Right lobe of liver (tissue), 4 donors: ENCODE measurements around the gene CACNA2D1.

Experiments
- POLR2A ChIP-seq: fragments of 450-650 bp; IDR thresholded peaks from one replicate; pipeline ENCODE4 v1.6.1; 2017; ENCODE audit warnings: antibody characterized with exemption, mild to moderate bottlenecking
- TF ChIP-seq, protein P1 (sequence below), 4 donors: fragments of 200-600 bp in 3 of 4; fragments of 450-650 bp in 1 of 4; IDR thresholded peaks; one replicate each; pipeline versions ENCODE4 v1.5.1 to v1.8.0; 2016 to 2022; ENCODE audit warnings: antibody characterized with exemption in 4 of 4, mild to moderate bottlenecking in 2 of 4
- donor health status: DM: no; HTN: no; CAD: no.
- donor health status: DM: no; HTN: no; CAD: no.
- donor health status: DM: no; HTN: yes; CAD: no.

DNA sequence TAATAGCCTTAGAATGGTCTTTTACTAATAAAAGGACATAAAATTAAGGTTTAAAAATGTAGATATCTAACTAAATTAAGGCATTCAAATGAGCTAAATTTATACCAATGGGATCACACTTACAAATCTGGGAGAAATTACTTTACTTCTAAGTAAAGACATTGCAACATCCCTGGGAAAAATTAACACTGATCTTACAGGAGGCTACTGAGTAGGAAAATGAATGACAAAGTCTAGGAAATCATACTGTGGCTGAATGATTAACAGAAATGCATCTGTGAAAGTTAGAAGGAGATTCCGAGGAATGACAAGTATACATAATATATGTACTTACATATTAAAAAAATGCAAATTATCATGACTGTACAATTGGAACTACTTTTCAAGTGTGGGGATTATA lies 38.3 kb downstream of the CACNA2D1 start:
- TF ChIP-seq, protein P1, sequence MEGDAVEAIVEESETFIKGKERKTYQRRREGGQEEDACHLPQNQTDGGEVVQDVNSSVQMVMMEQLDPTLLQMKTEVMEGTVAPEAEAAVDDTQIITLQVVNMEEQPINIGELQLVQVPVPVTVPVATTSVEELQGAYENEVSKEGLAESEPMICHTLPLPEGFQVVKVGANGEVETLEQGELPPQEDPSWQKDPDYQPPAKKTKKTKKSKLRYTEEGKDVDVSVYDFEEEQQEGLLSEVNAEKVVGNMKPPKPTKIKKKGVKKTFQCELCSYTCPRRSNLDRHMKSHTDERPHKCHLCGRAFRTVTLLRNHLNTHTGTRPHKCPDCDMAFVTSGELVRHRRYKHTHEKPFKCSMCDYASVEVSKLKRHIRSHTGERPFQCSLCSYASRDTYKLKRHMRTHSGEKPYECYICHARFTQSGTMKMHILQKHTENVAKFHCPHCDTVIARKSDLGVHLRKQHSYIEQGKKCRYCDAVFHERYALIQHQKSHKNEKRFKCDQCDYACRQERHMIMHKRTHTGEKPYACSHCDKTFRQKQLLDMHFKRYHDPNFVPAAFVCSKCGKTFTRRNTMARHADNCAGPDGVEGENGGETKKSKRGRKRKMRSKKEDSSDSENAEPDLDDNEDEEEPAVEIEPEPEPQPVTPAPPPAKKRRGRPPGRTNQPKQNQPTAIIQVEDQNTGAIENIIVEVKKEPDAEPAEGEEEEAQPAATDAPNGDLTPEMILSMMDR (IDR thresholded peaks at IDR 0.05): no peak
- no peak for TF ChIP-seq POLR2A
